ENCODE results near the gene WDFY2.

DNA sequence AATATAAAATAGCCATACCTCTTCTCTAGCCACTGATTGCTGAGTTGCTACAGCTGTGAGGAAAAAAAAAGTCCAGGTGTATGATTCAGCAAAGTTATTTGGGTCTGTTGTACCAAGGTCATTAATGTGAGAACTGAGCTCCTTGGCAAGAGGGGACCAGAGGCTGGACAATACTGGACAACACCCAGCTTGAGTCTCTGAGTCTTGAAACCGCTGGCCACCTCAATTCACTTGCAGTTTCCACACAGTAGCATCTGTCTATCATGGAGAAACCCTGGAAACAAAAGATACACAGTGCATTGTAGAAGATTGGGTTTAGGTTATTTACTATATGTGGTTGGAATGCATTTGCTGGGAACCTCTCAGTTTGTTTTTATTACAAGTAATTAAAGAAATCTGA, 60.4 kb downstream of the WDFY2 start:
- TF ChIP-seq EZH2 (conservative IDR thresholded peaks at IDR 0.05; ENCODE audit: low read depth, low read length) (no peak), ZNF224 (CRISPR knock-in tag; IDR thresholded peaks at IDR 0.05) (no peak), POLR2AphosphoS5 (IDR thresholded peaks at IDR 0.05; ENCODE audit: low read depth, low read length) (no peak), HDAC2 (CRISPR knock-in tag; IDR thresholded peaks at IDR 0.05) (no peak), ZNF124 (CRISPR knock-in tag; IDR thresholded peaks at IDR 0.05) (no peak)

All from HepG2 (cell line).